Lower lobe of right lung (tissue), 2 donors: ENCODE measurements around the gene SEMA3G. TPM values are rescaled to one million over a fixed set of nuclear protein-coding genes. Genes with fewer than 3 reads are reported as not detected.

Source experiments
- ATAC-seq, 2 donors: fragments of 200-7000 bp; cut with Tn5 transposase; one replicate each; pipeline ENCODE4 v1.9.1; 2020 to 2022; ENCODE audit warnings: mild to moderate bottlenecking in 2 of 2, moderate library complexity in 2 of 2
- DNase-seq: peaks from one replicate; pipeline ENCODE4 v3.0.0-alpha.2; 2020
- H3K27ac ChIP-seq: fragments of 200-600 bp; one replicate; pipeline ENCODE4 v1.8.0; 2022
- H3K27me3 ChIP-seq: fragments of 200-600 bp; one replicate; pipeline ENCODE4 v1.8.0; 2022; ENCODE audit warnings: low read depth
- H3K36me3 ChIP-seq: fragments of 200-600 bp; one replicate; pipeline ENCODE4 v1.8.0; 2022; ENCODE audit warnings: mild to moderate bottlenecking
- H3K4me1 ChIP-seq: fragments of 200-600 bp; one replicate; pipeline ENCODE4 v1.8.0; 2022
- H3K4me3 ChIP-seq: fragments of 200-600 bp; one replicate; pipeline ENCODE4 v1.8.0; 2022; ENCODE audit warnings: mild to moderate bottlenecking
- H3K9me3 ChIP-seq: fragments of 200-600 bp; one replicate; pipeline ENCODE4 v1.8.0; 2022
- intact Hi-C: fragments of 100-400 bp; cut with DNase I; formaldehyde crosslinking; loops from one replicate; pipeline ENCODE4 v1.11.0; 2022
- total RNA-seq: library from RNA; stranded (reverse); fragmentation: NEBNext Ultra II Directional; extraction: Animal tissue kit (Norgen Biotek cat#: 25700); gene quantifications from one replicate; pipeline ENCODE4 v1.2.1, GENCODE V29; 2021
- TF ChIP-seq, protein P1 (sequence below): fragments of 200-600 bp; IDR thresholded peaks from one replicate; pipeline ENCODE4 v1.8.0; 2022; ENCODE audit warnings: antibody characterized with exemption, mild to moderate bottlenecking
- donor health status: DM: no; HTN: yes; CAD: no; lungs with severe emphysema.

SEMA3G gene
- total RNA-seq, 1 donor from 2014 or later, result 23.6 TPM

DNA sequence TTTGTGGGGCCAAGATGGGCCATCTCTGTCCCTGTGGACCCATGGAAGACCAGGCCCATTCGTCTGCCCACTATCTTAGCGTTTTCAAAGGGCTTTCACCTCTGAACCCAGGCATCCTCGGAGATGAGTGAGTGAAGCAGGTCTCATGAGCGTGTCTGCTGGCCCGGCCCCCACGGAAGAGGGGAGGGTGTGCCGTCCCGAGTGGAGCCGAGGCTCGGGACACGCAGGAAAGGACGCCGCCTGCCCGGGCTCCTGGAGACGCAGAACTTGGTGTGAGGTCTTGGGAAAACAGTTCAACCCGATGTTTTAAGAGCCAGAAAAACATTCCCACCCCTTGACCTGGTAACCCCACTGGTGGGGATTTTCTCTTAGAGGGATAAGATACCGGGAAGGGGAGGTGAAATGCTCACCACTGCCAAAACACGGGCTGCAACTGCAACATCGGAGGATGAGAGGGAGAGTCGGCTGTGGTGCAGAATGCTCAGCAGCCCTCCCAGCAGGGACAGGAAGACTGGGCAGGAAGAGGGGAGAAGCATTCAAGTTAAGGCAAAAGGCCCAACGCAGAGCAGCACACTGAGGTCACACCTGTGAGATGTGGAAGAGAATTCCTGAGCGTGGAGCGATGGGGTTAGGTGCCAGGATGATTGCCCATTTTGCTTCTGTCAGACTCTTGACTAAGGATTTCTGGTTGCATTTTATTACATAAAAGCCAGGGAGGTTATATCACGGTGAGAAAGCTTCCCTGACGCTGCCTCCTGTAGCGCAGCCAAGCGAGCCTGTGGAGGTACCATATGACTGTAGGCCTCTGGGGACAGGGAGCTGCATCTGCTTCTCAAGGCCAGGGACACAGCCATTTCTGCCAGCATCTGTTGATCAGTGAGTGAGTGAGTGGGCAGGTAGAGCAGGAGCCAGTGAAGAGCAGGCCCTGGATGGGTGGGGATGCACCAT, 36.1 kb upstream of the SEMA3G start:
- TF ChIP-seq, protein P1, sequence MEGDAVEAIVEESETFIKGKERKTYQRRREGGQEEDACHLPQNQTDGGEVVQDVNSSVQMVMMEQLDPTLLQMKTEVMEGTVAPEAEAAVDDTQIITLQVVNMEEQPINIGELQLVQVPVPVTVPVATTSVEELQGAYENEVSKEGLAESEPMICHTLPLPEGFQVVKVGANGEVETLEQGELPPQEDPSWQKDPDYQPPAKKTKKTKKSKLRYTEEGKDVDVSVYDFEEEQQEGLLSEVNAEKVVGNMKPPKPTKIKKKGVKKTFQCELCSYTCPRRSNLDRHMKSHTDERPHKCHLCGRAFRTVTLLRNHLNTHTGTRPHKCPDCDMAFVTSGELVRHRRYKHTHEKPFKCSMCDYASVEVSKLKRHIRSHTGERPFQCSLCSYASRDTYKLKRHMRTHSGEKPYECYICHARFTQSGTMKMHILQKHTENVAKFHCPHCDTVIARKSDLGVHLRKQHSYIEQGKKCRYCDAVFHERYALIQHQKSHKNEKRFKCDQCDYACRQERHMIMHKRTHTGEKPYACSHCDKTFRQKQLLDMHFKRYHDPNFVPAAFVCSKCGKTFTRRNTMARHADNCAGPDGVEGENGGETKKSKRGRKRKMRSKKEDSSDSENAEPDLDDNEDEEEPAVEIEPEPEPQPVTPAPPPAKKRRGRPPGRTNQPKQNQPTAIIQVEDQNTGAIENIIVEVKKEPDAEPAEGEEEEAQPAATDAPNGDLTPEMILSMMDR, result no peak
- H3K36me3 ChIP-seq, result peaks cover 83% of the 10 kb centered on the region

DNA sequence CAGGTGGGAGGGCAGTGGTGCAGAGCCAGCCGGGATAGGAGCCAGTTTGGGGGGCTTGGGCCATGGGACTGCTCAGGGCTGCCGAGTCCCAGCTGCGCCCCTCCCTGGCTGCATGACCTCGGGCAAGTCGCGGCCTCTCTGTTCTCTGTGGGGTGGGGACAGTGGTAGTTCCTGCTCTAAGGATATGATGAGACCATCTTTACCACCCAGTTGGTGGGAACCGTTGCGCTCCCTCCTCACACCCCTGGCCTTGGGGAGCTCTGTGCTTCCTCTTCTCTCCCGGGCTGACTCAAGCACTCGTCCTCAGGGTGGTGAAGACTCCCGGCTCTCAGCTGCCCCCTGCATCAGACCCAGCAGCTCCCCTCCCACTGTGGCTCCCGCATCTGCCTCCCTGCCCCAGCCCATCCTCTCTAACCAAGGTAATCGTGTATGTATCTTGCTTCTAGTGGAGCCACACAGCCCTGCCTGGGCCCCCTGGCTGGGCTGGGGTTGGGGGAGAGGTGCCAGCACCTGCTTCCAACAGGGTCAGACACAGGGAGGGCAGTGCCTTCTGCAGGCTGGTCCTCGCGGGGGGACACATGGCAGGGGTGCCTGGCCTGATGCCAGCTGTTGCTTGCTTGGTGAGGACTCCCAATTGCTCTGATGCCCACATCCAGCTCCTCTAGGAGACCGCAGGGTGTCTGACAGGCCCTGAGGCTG, 35.1 kb upstream of the SEMA3G start:
- Histone ChIP-seq H3K27ac (no peak overlapping the region), H3K36me3 (peaks cover 83% of the 10 kb centered on the region)

More for the DNA sequence above, 36.1 kb upstream of the SEMA3G start:
- no peak for DNase-seq
- H3K4me3 ChIP-seq, result no peak overlapping the region
- H3K4me1 ChIP-seq, result peaks cover 28% of the 10 kb centered on the region
- H3K27me3 ChIP-seq, result no peaks in the 10 kb centered on the region
- ATAC-seq, result no peak
- no peak overlapping the region for H3K27ac ChIP-seq
- intact Hi-C loops, result no loop called here
- no peaks in the 10 kb centered on the region for H3K9me3 ChIP-seq

DNA sequence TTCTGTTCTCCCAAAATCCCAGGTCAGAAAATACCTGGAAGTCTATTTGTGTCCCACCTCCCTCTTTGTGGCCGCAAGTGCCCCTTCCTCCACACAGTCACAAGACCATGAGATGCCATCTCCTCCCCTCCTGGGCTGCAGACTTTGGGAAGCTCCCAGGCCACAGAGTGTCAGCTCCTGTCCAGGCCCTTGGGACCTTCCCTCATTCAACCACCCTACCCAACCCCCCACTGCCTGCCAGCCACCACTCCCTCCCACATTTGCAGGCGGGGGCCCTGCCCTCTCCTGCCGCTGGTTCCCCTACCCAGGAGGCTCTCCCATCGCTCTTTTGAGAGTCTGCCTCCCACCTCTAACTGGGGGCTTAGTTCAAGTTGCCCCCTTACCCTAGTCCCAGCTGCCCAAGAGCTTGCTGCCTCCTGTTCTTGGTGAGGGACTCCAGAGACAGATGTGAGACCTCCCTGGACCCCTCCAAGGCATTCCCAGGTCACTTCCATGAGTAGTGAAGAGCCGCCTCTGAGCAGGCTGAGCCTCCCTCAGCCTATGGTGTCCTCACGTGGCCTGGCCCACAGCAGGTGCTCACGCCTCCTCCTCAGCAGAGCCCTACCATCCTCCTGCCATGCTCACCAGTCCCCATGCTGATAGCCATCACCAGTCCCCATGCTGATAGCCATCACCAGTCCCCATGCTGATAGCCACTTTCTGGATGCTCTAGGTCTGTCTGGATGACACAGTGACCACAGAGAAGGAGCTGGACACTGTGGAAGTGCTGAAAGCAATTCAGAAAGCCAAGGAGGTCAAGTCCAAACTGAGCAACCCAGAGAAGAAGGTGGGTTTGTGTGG, 34.4 kb upstream of the SEMA3G start:
- Histone ChIP-seq H3K27me3 (no peaks in the 10 kb centered on the region), H3K4me3 (no peak overlapping the region), H3K36me3 (peaks cover 86% of the 10 kb centered on the region), H3K9me3 (no peaks in the 10 kb centered on the region), H3K27ac (no peak overlapping the region), H3K4me1 (peaks cover 25% of the 10 kb centered on the region)
- intact Hi-C loops, result no loop called here
- TF ChIP-seq, protein P1, result no peak
- ATAC-seq (no peak), DNase-seq (no peak)

More for the DNA sequence above, 35.1 kb upstream of the SEMA3G start:
- DNase-seq, result no peak
- no peaks in the 10 kb centered on the region for H3K27me3 ChIP-seq
- no peaks in the 10 kb centered on the region for H3K9me3 ChIP-seq
- no peak overlapping the region for H3K4me3 ChIP-seq
- intact Hi-C loops, result no loop called here
- ATAC-seq, result no peak
- H3K4me1 ChIP-seq, result peaks cover 32% of the 10 kb centered on the region
- TF ChIP-seq, protein P1, result no peak

DNA sequence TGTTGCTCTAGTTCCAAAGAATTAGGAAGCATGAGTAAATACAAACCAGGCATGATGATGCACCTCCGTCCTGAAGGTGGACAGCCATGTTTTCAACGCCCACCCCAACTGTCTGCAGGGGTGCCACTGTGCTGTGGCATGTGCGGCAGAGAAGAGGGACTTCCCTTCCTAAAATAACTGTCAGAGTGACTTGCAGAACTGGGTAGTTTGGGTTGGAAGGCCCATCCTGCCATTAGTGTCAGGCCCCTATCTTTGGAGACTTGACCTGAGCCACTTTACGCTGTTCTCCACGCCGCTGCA, 32.8 kb upstream of the SEMA3G start:
- H3K4me3 ChIP-seq, result no peak overlapping the region
- H3K9me3 ChIP-seq, result no peaks in the 10 kb centered on the region
- ATAC-seq (no peak), DNase-seq (no peak)
- H3K4me1 ChIP-seq, result peaks cover 19% of the 10 kb centered on the region
- H3K27ac ChIP-seq, result no peak overlapping the region
- intact Hi-C loops, result no loop called here
- H3K36me3 ChIP-seq, result peaks cover 99% of the 10 kb centered on the region
- no peaks in the 10 kb centered on the region for H3K27me3 ChIP-seq
- TF ChIP-seq, protein P1, result no peak

DNA sequence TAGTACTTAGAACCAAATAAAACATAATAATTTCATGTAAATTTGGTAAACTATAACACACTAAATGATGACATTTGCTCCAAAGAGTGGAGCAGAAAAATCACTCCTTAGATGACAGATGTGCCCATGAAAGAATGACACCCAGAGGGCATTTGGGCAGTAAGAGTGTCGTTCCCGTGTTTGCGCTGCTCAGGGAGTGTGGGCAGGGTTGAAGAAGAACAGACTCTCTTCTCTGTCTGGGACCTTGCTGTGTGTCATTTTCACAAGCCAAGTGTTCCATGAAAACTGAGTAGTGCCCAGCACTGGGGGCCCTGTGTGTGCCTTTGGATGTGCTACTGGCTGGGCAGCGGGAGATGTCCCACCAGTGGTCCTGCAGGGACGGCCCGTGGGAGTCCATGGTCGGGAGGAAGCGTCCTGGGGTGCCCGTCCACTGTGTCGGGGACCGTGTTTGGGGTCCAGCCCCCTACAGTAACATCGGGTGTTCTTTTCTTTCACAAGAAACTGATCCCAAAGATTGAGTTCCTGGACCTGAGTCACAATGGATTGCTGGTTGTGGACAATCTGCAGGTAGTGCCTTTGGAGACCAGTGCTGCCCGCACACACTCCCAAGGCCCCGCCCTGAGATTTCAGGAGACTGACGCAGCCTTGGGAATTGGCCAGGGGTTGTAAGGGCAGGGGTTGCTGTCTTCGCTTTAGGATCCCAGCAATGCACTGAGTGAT, 32.3 kb upstream of the SEMA3G start:
- no peaks in the 10 kb centered on the region for H3K9me3 ChIP-seq
- no peak overlapping the region for H3K27ac ChIP-seq
- DNase-seq (no peak), ATAC-seq (no peak)
- no peaks in the 10 kb centered on the region for H3K27me3 ChIP-seq
- peaks cover 23% of the 10 kb centered on the region for H3K4me1 ChIP-seq
- intact Hi-C loops, result no loop called here
- TF ChIP-seq, protein P1, result no peak
- H3K4me3 ChIP-seq, result no peak overlapping the region
- peaks cover 99% of the 10 kb centered on the region for H3K36me3 ChIP-seq
